Activated CD8-positive, alpha-beta T cell treated with anti-CD3 and anti-CD28 coated beads for 36 hours (primary cell): ENCODE data around the gene MMAB. TPM values are rescaled to one million over a fixed set of nuclear protein-coding genes. Genes with fewer than 3 reads are reported as not detected.

ENCODE experiments used
- ATAC-seq: fragments of 200-7000 bp; cut with Tn5 transposase; one replicate; pipeline ENCODE4 v1.10.0; 2021; ENCODE audit warnings: mild to moderate bottlenecking, moderate library complexity
- CTCF ChIA-PET: fragments of 350-600 bp; sonication (Branson Sonifier 250); formaldehyde crosslinking; loops from one replicate; lab custom pipeline; 2021; ENCODE audit warnings: antibody characterized with exemption; lab: Charles Lee
- POLR2A ChIA-PET: fragments of 350-600 bp; sonication (Branson Sonifier 250); formaldehyde crosslinking; loops from one replicate; lab custom pipeline; 2021; ENCODE audit warnings: antibody characterized with exemption; lab: Charles Lee
- DNase-seq: peaks from one replicate; pipeline ENCODE4 v3.0.0-alpha.2; 2020
- H3K27ac Mint-ChIP-seq: one replicate; pipeline ENCODE4 v1.8.0; 2021; ENCODE audit warnings: mild to moderate bottlenecking, mixed read lengths
- H3K27me3 Mint-ChIP-seq: one replicate; pipeline ENCODE4 v1.8.0; 2021; ENCODE audit warnings: mixed read lengths
- H3K36me3 Mint-ChIP-seq: one replicate; pipeline ENCODE4 v1.8.0; 2021; ENCODE audit warnings: low read depth, mixed read lengths
- H3K4me1 Mint-ChIP-seq: one replicate; pipeline ENCODE4 v1.8.0; 2021; ENCODE audit warnings: low read depth, mixed read lengths
- H3K4me3 Mint-ChIP-seq: one replicate; pipeline ENCODE4 v1.8.0; 2021; ENCODE audit warnings: mild to moderate bottlenecking, moderate library complexity, mixed read lengths
- H3K9me3 Mint-ChIP-seq: one replicate; pipeline ENCODE4 v1.8.0; 2021; ENCODE audit warnings: mixed read lengths
- intact Hi-C: fragments of 100-400 bp; cut with micrococcal nuclease; formaldehyde crosslinking; loops from one replicate; pipeline ENCODE4 v1.10.0; 2022
- total RNA-seq, 2 experiments: library from RNA; stranded (reverse); gene quantifications; one replicate each; pipeline ENCODE4 v1.2.3, GENCODE V29; 2021
- TF ChIP-seq, protein P1 (sequence below): fragments of 200-600 bp; IDR thresholded peaks from one replicate; pipeline ENCODE4 v1.8.0; 2022; ENCODE audit warnings: antibody characterized with exemption, mild to moderate bottlenecking

The MMAB gene
- total RNA-seq, 2 experiments from 2014 or later = 60.5 to 60.9 TPM

DNA sequence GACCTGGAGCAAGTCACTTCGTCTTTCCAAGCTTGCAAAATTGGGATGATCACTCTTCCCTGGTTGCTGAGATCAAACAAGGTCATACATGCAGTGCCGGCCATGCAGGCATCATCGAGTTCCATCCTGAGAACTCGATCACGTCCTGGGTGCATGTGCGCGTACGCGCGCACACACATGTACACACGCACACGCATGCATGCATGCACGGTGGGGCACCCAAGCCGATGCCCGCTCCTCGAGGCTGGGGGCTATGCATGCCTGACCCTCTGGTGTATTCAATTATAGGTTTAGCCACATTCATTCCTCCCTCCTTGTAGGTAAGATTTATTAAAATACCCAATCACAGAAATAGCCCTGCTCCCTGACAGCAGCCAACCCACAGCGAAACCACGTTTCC, 26.0 kb downstream of the MMAB start:
- Mint-ChIP-seq H3K9me3 (no peaks in the 10 kb centered on the region), H3K36me3 (no peaks in the 10 kb centered on the region), H3K27me3 (peaks cover 7% of the 10 kb centered on the region), H3K4me1 (peaks cover 5% of the 10 kb centered on the region), H3K4me3 (no peak overlapping the region), H3K27ac (no peak overlapping the region)
- POLR2A ChIA-PET = no interaction called here
- ATAC-seq (no peak), DNase-seq (no peak)
- CTCF ChIA-PET = no interaction called here
- TF ChIP-seq, protein P1, sequence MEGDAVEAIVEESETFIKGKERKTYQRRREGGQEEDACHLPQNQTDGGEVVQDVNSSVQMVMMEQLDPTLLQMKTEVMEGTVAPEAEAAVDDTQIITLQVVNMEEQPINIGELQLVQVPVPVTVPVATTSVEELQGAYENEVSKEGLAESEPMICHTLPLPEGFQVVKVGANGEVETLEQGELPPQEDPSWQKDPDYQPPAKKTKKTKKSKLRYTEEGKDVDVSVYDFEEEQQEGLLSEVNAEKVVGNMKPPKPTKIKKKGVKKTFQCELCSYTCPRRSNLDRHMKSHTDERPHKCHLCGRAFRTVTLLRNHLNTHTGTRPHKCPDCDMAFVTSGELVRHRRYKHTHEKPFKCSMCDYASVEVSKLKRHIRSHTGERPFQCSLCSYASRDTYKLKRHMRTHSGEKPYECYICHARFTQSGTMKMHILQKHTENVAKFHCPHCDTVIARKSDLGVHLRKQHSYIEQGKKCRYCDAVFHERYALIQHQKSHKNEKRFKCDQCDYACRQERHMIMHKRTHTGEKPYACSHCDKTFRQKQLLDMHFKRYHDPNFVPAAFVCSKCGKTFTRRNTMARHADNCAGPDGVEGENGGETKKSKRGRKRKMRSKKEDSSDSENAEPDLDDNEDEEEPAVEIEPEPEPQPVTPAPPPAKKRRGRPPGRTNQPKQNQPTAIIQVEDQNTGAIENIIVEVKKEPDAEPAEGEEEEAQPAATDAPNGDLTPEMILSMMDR = no peak
- intact Hi-C loops = no loop called here

DNA sequence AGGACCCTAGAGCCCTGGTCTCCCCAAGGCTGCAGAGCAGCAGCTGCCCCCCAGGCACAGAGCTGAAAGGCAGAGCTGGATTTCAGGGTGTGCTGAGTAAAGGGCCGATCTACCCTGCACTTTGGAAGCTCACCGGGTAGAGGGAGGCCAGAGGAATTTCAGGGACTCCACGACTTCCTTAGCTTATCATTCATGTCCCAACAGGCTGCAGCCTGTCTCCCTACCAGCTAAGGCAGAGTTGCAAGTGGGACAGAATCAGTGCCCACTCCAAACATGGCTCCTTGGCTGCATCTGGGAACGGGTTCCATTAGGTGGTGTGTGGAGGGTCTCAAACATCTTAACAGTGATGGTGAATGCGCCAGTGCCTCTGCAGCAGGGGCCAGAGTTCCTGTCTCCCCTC, 27.5 kb downstream of the MMAB start:
- no peaks in the 10 kb centered on the region for H3K9me3 Mint-ChIP-seq
- DNase-seq = no peak
- no peak overlapping the region for H3K4me3 Mint-ChIP-seq
- POLR2A ChIA-PET = no interaction called here
- TF ChIP-seq, protein P1 = no peak
- intact Hi-C loops = no loop called here
- no peaks in the 10 kb centered on the region for H3K36me3 Mint-ChIP-seq
- peaks cover 7% of the 10 kb centered on the region for H3K27me3 Mint-ChIP-seq
- peaks cover 5% of the 10 kb centered on the region for H3K4me1 Mint-ChIP-seq
- CTCF ChIA-PET = interaction anchor here (1.0 kb wide), 1 partner anchor 74 kb away, joined by 3 read pairs; no protein-coding TSS in a partner anchor
- H3K27ac Mint-ChIP-seq = no peak overlapping the region
- no peak for ATAC-seq

DNA sequence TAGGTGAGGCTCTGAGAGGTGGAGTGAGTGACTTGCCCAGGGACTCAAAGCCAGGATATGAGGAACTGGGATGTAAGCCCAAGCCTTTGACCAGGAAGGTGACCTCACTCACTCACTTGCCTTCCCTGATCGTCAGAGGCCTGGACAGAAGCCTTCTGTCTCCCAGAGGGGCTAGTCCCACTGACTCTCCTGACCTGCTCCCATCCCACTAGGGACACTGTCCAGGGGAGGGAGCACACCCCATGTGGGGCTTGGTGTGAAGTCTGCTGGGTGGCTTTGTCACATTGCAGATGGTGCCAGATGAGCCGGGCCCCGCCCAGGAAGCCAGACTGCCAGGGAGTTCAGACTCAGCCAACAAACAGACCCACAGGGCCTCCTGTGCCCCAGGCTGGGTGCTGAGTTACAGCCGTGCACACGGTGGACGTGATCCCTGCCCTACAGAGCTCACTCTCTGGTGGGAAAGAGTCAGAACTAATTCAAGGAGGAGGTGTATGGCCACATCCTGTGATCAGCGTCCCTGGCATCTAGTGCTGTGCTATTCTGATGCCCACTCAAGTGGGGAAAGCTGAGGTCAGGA, 28.3 kb downstream of the MMAB start:
- POLR2A ChIA-PET = no interaction called here
- intact Hi-C loops = no loop called here
- Mint-ChIP-seq H3K4me1 (peaks cover 5% of the 10 kb centered on the region), H3K9me3 (no peaks in the 10 kb centered on the region), H3K27me3 (peaks cover 7% of the 10 kb centered on the region), H3K27ac (no peak overlapping the region), H3K36me3 (no peaks in the 10 kb centered on the region), H3K4me3 (no peak overlapping the region)
- DNase-seq = no peak
- ATAC-seq = peak; percentile 39
- CTCF ChIA-PET = no interaction called here
- TF ChIP-seq, protein P1 = no peak

DNA sequence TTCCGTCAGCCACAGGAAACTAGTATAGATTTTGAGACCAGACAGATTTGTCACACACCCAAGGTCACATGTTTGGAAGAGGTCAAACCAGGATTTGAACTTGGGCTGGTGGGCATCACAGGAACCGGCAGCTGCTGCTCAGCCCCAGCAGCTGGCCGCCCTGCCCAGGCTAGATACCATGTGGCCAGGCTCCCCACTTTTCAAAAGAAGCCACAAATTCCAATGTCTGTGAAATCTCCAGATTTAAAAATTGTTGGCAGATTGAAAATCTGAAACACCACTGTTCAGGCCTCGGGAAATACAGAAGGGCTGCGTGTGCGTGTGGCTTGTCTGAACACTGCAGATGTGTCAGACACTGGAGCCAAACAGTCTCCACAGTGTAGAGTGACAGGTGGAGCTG, 30.4 kb downstream of the MMAB start:
- Mint-ChIP-seq H3K4me3 (no peak overlapping the region), H3K4me1 (peaks cover 5% of the 10 kb centered on the region), H3K27ac (no peak overlapping the region), H3K36me3 (no peaks in the 10 kb centered on the region), H3K27me3 (peaks cover 7% of the 10 kb centered on the region), H3K9me3 (no peaks in the 10 kb centered on the region)
- POLR2A ChIA-PET = no interaction called here
- DNase-seq (no peak), ATAC-seq (no peak)
- CTCF ChIA-PET = no interaction called here
- intact Hi-C loops = no loop called here
- TF ChIP-seq, protein P1 = no peak

DNA sequence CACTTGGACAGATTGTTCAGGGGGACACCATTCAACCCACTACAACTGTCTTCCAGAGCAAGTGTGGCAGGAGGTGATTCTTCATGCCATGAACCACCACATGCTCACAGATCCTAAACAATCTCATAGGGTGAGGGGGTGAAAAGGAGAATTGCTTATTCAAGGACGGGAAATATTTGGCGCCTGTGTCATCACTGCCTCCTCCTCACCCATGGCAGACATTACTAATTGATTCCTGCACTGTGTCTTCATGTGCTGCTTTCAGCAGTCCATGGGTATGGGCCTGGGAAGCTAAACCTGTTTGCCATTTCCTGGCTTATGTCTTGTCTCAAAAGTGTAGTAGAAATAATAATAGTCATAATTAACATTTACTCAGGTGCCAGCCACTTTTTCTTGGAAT, 31.3 kb downstream of the MMAB start:
- ATAC-seq = no peak
- ChIA-PET CTCF (no interaction called here), POLR2A (no interaction called here)
- H3K4me3 Mint-ChIP-seq = no peak overlapping the region
- no peak for DNase-seq
- H3K27ac Mint-ChIP-seq = no peak overlapping the region
- H3K9me3 Mint-ChIP-seq = no peaks in the 10 kb centered on the region
- H3K27me3 Mint-ChIP-seq = no peaks in the 10 kb centered on the region
- H3K4me1 Mint-ChIP-seq = peaks cover 5% of the 10 kb centered on the region
- intact Hi-C loops = no loop called here
- TF ChIP-seq, protein P1 = no peak
- H3K36me3 Mint-ChIP-seq = no peaks in the 10 kb centered on the region
